Nephron (organoid): ENCODE data around the gene KCNJ8.
"Not testable (repeated sequence)": the region's sequence is repeated elsewhere in the genome, so short reads cannot be mapped to it uniquely, and the experiment has no call there.

Source experiments
- H3K27ac Mint-ChIP-seq, 3 experiments: 2 replicates each; pipeline ENCODE4 v1.8.0; 2020; ENCODE audit warnings: mixed read lengths in 3 of 3, mild to moderate bottlenecking in 2 of 3, moderate library complexity in 1 of 3
- H3K27me3 Mint-ChIP-seq: 2 replicates; pipeline ENCODE4 v1.8.0; 2021; ENCODE audit warnings: low read depth, mild to moderate bottlenecking, moderate library complexity, mixed read lengths
- H3K36me3 Mint-ChIP-seq: 2 replicates; pipeline ENCODE4 v1.8.0; 2020; ENCODE audit warnings: low read depth, mixed read lengths
- H3K4me1 Mint-ChIP-seq: 2 replicates; pipeline ENCODE4 v1.8.0; 2020; ENCODE audit warnings: mixed read lengths
- H3K4me3 Mint-ChIP-seq, 3 experiments: 2 replicates each; pipeline ENCODE4 v1.8.0; 2020; ENCODE audit warnings: mild to moderate bottlenecking in 3 of 3, mixed read lengths in 3 of 3, moderate library complexity in 2 of 3
- H3K9me3 Mint-ChIP-seq: 2 replicates; pipeline ENCODE4 v1.8.0; 2020; ENCODE audit warnings: mixed read lengths
- TF ChIP-seq, protein P1 (sequence below), 3 experiments: fragments of 200-600 bp; sonication (generic); IDR thresholded peaks; one replicate each; pipeline ENCODE4 v1.5.0; 2021; ENCODE audit warnings: antibody characterized with exemption in 3 of 3; ENCODE audit not compliant: unreplicated experiment in 3 of 3

Gene KCNJ8

DNA sequence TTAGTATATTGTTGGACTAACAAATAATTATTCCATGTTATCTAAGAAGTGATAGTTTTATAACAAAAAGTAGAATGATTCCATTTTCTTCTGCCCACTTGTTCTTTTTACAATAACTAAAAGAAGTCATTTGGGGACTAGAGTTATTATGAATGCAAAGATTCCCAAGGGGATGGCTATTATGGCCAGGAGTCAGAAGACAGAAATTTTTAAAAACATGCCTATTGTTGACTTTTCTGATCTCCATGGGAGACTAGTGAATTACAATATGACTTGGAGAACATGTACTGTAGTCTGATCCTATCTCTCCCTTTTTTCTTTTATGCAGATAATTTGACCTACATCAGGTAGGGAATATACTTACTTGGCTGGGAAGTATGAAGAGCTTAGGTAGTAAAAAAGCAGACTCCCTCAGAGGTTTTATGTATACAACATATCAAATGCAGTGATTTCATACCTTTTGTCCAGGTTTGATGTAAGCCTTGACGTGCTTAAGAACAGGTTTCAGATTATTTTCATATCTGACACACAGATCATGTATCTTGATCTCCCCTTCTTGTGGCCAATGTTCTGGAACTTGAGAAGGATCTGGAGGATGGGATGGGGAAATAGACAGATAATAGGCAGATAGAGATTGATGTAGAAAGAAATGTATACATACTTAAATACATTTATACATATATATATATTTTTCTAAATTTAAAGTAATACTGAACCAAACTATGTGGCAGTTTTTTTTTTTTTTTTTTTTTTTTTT, 41.0 kb upstream of the KCNJ8 start:
- H3K9me3 Mint-ChIP-seq: no peaks in the 10 kb centered on the region
- H3K27ac Mint-ChIP-seq: no peak overlapping the region
- TF ChIP-seq, protein P1, sequence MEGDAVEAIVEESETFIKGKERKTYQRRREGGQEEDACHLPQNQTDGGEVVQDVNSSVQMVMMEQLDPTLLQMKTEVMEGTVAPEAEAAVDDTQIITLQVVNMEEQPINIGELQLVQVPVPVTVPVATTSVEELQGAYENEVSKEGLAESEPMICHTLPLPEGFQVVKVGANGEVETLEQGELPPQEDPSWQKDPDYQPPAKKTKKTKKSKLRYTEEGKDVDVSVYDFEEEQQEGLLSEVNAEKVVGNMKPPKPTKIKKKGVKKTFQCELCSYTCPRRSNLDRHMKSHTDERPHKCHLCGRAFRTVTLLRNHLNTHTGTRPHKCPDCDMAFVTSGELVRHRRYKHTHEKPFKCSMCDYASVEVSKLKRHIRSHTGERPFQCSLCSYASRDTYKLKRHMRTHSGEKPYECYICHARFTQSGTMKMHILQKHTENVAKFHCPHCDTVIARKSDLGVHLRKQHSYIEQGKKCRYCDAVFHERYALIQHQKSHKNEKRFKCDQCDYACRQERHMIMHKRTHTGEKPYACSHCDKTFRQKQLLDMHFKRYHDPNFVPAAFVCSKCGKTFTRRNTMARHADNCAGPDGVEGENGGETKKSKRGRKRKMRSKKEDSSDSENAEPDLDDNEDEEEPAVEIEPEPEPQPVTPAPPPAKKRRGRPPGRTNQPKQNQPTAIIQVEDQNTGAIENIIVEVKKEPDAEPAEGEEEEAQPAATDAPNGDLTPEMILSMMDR (IDR thresholded peaks at IDR 0.05; ENCODE audit: unreplicated experiment in 3 of 3): no peak
- H3K27me3 Mint-ChIP-seq: no peaks in the 10 kb centered on the region
- peaks cover 33% of the 10 kb centered on the region for H3K4me1 Mint-ChIP-seq
- peaks cover 14% of the 10 kb centered on the region for H3K36me3 Mint-ChIP-seq
- no peak overlapping the region for H3K4me3 Mint-ChIP-seq

DNA sequence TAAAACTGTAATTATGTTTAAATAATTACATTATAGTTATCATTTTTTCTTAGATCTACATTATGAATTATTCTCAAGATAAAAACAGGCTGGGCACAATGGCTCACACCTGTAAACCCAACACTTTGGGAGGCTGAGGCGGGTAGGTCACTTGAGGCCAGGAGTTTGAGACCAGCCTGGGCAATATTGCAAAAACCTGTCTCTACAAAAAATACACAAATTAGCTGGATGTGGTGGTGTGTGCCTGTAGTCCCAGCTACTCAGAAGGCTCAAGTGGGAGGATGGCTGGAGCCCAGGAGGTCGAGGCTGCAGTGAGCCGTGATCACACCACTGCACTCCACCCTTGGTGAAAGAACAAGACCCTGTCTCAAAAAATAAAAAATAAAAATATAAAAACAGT, 40.3 kb upstream of the KCNJ8 start:
- H3K27ac Mint-ChIP-seq: no peak overlapping the region
- peaks cover 14% of the 10 kb centered on the region for H3K36me3 Mint-ChIP-seq

DNA sequence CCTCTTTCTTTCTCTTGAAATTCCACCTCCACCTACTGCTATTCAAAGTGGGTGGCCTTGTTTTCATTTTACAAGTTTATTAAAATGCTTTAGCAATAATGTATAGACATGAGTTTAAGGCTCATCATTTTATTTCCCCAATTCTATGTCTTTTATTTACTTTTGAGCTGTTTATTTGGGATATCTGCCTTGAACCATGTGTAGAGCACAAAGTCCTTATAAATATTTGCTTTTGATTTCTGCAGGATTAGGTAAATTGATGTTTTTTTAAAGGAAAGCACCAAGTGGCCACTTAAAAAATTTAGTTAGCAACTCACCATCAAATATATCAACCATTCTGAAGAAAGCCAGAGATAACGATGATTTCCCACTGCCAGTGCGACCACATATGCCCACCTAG, 39.8 kb upstream of the KCNJ8 start:
- no peaks in the 10 kb centered on the region for H3K9me3 Mint-ChIP-seq

More for the DNA sequence above, 40.3 kb upstream of the KCNJ8 start:
- Mint-ChIP-seq H3K4me1 (peaks cover 26% of the 10 kb centered on the region), H3K9me3 (no peaks in the 10 kb centered on the region), H3K4me3 (no peak overlapping the region), H3K27me3 (no peaks in the 10 kb centered on the region)
- TF ChIP-seq, protein P1 (IDR thresholded peaks at IDR 0.05; ENCODE audit: unreplicated experiment in 3 of 3): no peak

DNA sequence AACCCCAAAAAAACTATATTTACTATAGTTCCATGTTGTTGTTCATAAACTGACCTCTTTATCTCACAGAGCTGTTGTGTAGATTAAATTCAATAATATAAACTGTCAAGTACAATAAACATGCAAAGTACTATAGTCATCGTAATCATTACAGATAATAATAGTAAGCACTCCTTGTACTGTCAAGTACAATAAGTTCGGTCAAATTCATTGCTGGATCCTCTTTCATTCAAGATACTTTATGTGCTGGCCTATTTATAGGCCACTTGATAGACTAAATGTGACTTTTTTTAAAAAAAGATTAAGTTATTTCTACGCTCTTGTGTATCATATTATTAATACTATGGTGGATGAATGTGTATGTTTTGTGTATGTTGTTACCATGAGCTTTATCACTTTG, 39.2 kb upstream of the KCNJ8 start:
- H3K27ac Mint-ChIP-seq: no peak overlapping the region
- TF ChIP-seq, protein P1 (IDR thresholded peaks at IDR 0.05; ENCODE audit: unreplicated experiment in 3 of 3): no peak
- no peaks in the 10 kb centered on the region for H3K9me3 Mint-ChIP-seq
- H3K4me3 Mint-ChIP-seq: no peak overlapping the region
- no peaks in the 10 kb centered on the region for H3K27me3 Mint-ChIP-seq
- H3K4me1 Mint-ChIP-seq: peaks cover 15% of the 10 kb centered on the region
- peaks cover 14% of the 10 kb centered on the region for H3K36me3 Mint-ChIP-seq

More for the DNA sequence above, 39.8 kb upstream of the KCNJ8 start:
- TF ChIP-seq, protein P1 (IDR thresholded peaks at IDR 0.05; ENCODE audit: unreplicated experiment in 3 of 3): no peak
- peaks cover 14% of the 10 kb centered on the region for H3K36me3 Mint-ChIP-seq
- H3K27me3 Mint-ChIP-seq: no peaks in the 10 kb centered on the region
- no peak overlapping the region for H3K27ac Mint-ChIP-seq
- H3K4me3 Mint-ChIP-seq: no peak overlapping the region
- peaks cover 21% of the 10 kb centered on the region for H3K4me1 Mint-ChIP-seq

DNA sequence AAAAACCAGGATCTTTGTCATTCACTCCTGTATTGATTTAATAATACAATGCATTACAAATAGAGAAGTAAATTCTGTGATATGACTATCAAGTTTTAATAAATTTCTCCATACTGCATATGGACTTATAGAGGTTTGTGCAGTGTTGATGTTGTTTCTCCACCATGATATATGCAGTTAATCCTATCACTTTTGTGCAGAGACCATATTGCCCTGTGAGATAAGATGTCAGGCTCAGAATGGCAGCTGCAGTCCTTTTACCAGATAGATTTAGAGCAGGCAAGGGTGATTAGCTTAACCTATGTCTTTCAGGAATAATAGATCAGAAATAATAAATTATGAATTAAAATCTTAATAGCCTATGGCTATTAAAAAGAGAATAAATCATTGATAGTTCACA, 38.6 kb upstream of the KCNJ8 start:
- TF ChIP-seq, protein P1 (IDR thresholded peaks at IDR 0.05; ENCODE audit: unreplicated experiment in 3 of 3): no peak
- H3K27me3 Mint-ChIP-seq: no peaks in the 10 kb centered on the region
- peaks cover 14% of the 10 kb centered on the region for H3K36me3 Mint-ChIP-seq
- peaks cover 9% of the 10 kb centered on the region for H3K4me1 Mint-ChIP-seq
- no peak overlapping the region for H3K27ac Mint-ChIP-seq
- H3K9me3 Mint-ChIP-seq: no peaks in the 10 kb centered on the region
- no peak overlapping the region for H3K4me3 Mint-ChIP-seq

DNA sequence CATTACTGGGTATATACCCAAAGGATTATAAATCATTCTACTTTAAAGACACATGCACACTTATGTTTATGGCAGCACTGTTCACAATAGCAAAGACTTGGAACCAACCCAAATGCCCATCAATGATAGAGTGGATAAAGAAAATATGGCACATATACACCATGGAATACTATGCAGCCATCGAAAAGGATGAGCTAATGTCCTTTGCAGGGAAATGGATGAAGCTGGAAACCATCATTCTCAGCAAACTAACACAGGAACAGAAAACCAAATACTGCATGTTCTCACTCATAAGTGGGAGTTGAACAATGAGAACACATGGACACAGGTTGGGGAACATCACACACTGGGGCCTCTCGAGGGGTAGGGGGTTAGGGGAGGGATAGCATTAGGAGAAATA, 37.8 kb upstream of the KCNJ8 start:
- not testable (repeated sequence) for H3K27ac Mint-ChIP-seq, H3K4me3 Mint-ChIP-seq, H3K27me3 Mint-ChIP-seq, H3K4me1 Mint-ChIP-seq, H3K9me3 Mint-ChIP-seq
- H3K36me3 Mint-ChIP-seq: peaks cover 14% of the 10 kb centered on the region
